Measurements from ENCODE around the gene PTP4A1.
"Not testable (repeated sequence)": the region's sequence is repeated elsewhere in the genome, so short reads cannot be mapped to it uniquely, and the experiment has no call there.

The PTP4A1 gene

GRCh38 chr6:63581355-63582013 lies 9.2 kb downstream of the PTP4A1 start:
- no peak for DNase-seq (ENCODE audit: low read depth)
- H3K4me3 ChIP-seq (ENCODE audit: low read depth, low read length), result no peak overlapping the region
- no peak for TF ChIP-seq CTCF (conservative IDR thresholded peaks at IDR 0.05; ENCODE audit: low read depth, low read length)

- no peak overlapping the region for H3K4me3 ChIP-seq (ENCODE audit: low read depth, low read length)
- TF ChIP-seq CTCF (conservative IDR thresholded peaks at IDR 0.05; ENCODE audit: low read depth, low read length), result no peak
- no peak for DNase-seq (ENCODE audit: low read depth)
Observed at GRCh38 chr6:63582579-63583231, 10.4 kb downstream of the PTP4A1 start.

DNA sequence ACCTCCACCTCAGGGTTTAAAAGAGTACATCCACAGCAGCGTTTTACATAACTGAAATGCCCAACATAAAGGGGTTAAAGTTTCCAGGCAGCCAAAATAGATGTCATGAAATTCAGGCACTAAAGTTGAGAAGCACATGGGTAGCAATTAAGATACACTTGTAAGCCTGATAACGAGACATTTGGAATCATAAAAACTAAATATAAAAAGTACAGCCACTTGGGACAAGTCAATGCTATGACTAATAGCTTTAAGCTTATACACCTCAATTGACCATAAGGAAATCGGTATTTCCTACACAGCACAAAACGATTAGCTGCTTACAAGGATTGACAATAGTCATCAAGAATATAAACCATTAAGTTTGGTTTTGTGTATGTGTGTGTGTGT lies 11.8 kb downstream of the PTP4A1 start:
- TF ChIP-seq CTCF (conservative IDR thresholded peaks at IDR 0.05; ENCODE audit: low read depth, low read length), result no peak
- no peak for DNase-seq (ENCODE audit: low read depth)
- no peak overlapping the region for H3K4me3 ChIP-seq (ENCODE audit: low read depth, low read length)

DNA sequence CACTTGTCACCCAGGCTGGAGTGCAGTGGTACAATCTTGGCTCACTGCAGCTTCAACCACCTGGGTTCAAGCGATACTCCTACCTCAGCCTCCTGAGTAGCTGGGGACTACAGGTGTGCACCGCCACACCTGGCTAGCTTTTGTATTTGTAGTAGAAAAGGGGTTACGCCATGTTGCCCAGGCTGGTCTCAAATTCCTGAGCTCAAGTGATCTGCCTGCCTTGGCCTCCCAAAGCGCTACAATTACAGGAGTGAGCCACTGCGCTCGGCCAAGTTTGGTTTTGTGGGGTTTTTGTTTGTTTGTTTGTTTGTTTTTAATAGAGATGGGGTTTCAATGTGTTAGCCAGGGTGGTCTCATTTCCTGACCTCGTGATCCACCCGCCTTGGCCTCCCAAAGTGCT lies 12.3 kb downstream of the PTP4A1 start:
- TF ChIP-seq CTCF (conservative IDR thresholded peaks at IDR 0.05; ENCODE audit: low read depth, low read length), result no peak
- DNase-seq (ENCODE audit: low read depth), result no peak
- H3K4me3 ChIP-seq (ENCODE audit: low read depth, low read length), result no peak overlapping the region

DNA sequence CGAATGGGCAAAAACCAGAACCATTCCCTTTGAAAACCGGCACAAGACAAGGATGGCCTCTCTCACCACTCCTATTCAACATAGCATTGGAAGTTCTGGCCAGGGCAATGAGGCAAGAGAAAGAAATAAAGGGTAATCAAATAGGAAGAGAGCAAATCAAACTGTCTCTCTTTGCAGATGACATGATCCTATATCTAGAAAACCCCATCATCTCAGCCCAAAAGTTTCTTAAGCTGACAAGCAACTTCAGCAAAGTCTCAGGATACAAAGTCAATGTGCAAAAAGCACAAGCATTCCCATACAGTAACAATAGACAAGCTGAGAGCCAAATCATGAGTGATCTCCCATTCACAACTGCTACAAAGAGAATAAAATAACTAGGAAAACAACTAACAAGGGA lies 13.4 kb downstream of the PTP4A1 start:
- not testable (repeated sequence) for DNase-seq (ENCODE audit: low read depth); H3K4me3 ChIP-seq (ENCODE audit: low read depth, low read length)

DNA sequence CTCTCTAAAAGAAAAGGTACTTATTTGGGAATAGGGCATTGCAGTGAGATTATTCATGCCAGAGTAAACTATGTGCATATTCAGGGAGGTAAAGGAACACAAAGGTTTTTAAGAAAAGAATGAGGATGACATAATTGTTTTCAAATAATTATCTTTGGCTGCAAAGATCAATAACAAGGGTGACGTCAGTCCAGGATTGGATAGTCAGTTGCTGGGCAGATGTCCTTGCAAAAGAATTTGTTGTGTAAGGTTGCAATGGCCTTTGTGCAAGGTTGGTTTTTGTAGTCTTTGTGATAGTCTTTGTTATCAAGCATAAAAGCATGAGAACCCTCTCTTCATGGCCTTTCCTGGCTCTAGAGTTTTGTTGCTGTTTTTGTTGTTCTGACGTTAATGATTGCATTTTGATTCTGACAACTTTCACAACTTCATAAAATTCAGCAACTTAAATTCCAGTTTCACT lies 17.7 kb downstream of the PTP4A1 start:
- DNase-seq (ENCODE audit: low read depth), result no peak
- no peak overlapping the region for H3K4me3 ChIP-seq (ENCODE audit: low read depth, low read length)
- no peak for TF ChIP-seq CTCF (conservative IDR thresholded peaks at IDR 0.05; ENCODE audit: low read depth, low read length)

- TF ChIP-seq CTCF (conservative IDR thresholded peaks at IDR 0.05; ENCODE audit: low read depth, low read length), result no peak
- no peak overlapping the region for H3K4me3 ChIP-seq (ENCODE audit: low read depth, low read length)
- no peak for DNase-seq (ENCODE audit: low read depth)
Observed at GRCh38 chr6:63592886-63593285, 20.6 kb downstream of the PTP4A1 start.

Data from choroid plexus epithelial cell (primary cell).